NCI-H1092 (cell line): ENCODE measurements around the gene TLL1.

Experiments
- DNase-seq: peaks from one replicate; lab custom pipeline; 2025; lab: John Stamatoyannopoulos, UW

Gene TLL1

DNA sequence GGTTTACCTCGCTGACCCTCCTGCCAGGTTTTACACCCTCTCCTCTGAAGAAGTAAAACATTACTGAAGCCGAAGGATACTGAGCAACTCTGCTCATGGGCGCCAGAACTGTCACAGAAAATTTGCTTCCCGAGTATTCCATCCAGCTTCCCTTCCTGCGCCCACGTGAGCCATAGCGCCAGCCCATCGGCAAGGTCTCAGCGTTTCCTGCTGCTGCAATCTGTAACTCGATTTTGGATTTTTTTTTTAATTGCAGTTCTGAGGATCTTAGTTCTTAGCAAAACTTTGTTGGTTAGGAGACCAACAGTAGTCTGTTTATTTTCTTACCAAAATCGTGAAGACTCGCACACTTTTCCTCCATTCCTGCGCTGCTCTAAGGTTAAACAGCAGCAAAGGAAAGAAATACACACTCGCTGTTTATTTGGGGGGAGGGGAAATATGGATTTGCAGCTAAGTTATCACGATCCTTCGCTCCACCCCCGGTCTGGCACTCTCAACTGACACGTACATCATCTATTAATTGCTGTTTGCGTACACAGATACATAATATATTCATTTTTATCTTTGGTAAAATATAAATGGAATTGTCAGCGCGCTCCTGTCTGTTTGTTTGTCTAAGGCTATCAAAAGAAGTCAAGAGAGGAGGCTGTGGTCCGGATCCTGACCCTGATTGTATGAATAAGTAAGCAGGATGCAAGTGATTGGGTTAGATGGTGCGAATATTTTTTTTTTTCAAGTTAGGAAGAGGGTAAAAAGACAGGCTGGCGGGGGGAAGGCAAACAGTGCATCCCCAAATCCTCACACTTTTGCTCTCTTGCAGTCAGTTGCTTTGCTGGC lies at the start of gene TLL1:
TSS of gene TLL1 (plus strand) at position 777 of the 837 bp plus-strand sequence. CDS start 668 bp downstream, outside the sequence.
- DNase-seq: peak; percentile 46

DNA sequence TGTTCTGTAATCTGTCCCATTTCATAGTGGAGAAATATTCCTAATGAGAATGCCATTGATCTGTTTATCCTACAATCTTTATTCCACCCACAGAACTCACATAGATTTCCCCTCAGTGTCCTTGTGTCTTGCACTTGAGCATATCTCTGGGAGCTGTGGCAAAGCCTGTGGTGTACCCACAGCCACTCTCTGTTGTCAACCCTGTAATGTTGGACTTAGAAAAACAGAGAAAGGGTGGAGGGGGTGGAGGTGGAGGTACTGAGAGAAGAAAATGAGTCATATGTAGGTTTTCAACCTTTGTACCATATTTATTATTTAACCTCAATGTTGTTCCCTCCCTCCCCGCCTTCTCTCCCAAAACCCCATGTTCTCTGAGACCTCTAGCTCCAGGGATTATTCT lies 46.9 kb upstream of the TLL1 start:
- no peak for DNase-seq

DNA sequence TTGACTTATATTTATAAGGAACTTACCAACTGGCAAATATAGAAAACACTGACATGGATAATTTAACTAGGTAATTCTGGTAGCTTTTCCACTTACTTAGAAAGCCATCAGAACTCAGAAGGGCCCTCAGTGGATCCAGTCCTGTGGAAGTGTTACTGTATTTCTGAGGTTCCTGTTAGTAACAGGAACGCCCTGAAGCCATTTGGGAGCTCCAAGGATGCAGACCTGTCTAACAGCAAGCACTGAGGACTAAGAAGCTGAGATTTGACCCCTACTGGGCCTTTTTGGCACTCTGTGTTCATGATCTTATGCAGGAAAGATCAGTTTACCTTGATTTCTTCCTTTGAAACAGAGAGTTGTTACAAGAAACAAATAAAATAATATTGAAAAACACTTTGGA lies 46.0 kb upstream of the TLL1 start:
- no peak for DNase-seq

DNA sequence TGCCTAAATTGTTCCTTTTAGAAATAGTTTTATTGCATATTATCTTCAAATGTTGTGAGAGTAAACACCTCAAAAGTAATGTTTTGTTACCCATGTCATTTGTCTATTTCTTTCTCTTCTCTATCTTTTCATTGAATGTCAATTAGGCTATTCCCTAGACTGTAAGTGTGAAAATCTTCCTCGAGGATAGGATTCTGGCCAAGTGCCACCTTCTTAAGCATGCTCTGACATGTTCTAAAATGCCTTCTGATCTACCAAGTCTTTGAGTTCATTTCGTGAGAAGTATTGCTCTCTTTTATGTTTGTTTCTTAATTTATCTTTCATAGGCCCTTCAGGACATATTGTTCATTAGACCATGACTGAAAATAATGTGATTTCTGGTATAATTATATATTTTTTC lies 44.1 kb upstream of the TLL1 start:
- no peak for DNase-seq

DNA sequence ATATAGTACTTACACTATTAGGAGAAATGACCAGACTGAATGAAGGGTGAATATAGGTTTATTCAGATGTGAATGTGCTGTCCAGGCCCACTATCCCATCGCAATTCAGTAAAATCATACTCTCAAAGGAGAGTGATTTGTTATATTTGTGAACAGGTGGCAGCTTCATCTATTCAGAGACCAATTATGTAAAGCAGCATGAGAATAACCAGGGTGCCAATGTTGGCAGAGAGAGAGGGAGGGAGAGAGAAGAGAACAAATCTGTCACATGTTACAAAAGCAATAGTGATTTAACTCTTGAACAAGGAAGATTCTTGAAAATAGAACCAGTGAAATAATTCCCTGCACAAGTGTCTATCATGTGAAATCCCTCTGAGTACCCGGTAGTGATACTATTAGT lies 38.9 kb upstream of the TLL1 start:
- DNase-seq: no peak

DNA sequence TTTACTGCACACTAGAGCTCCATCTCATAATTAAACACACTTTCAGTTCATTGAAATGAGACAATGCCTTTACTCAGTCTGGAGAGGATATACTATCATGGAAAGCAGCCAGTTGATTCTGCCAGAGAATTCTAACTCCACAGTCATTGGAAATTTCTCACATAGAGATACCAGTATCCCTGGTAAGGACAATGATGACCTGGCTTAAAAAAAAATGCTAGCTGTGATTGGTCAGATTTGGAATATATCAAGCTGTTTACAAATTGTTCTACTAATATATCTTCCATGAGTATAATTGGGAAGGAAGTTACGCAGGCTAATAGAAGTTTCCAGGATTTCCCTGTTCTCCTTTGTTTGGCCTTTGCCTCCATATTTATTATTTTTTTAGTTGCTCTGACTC lies 34.5 kb upstream of the TLL1 start:
- DNase-seq: no peak

DNA sequence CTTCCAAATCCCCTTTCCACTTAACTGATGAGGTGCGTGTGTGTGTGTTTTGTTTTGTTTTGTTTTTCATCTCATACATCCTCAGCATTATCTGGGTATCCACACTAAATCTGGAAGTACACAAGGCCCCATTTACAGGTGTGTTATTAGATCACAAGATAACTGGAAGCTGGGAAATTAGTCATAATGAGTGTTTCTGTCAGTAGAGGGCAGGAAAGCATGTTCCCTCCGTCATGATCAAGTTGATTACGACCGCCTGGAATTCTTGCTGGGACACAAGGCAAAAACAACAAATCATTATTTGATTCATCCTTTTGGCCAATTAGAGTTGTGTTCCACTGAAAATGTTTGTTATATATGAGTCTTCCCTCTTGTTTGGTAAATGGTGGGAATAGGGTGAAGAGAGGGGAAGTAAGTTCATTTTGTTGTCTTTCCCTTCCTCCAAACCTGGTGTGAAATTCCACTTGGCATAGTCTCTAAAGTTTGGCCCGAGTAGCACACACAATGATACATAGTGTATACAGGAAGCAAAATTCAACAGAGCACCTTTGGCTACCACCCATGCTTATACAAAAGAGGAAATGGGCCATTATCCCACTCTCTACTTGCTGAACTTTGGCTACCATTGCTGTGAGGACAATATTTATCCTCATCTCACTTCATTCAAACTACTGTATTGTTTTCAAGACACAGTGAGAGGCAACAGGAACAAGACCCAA lies 33.3 kb upstream of the TLL1 start:
- no peak for DNase-seq

DNA sequence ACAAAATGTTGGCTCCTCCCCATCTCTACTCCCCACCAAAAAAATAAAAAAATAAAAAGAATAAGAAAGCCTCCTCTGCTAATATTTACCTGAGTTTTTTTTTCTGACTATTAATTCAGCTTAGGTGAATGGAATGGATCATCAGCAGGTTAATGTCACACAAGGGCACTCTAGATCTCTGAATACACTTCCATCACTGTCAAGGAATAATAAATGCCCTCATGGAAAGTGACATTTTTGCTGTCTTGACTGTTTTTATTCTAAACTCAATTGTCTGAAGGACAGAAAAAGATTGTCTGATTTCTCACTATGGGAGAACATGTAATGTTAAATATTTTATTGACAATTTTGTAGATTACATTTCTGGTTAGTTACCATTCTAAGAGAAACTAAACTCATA lies 30.4 kb upstream of the TLL1 start:
- DNase-seq: no peak

DNA sequence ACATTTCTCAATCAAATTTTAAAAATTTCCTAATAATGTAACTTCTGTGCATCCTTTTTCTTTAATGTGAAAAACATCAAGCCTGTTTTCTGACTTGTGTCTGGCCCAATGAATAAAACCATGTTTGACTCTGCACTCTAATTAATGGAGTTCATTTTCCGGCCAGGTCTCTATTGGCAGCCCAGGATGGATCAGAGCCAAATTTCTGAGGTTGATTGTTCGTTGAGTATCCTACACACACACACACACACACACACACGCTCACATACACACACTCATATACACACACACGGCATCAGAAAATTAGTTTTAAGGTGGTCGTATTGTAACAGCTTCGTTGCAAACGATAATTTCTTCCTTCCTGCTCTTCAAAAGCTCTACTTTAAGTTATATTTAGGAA lies 28.9 kb upstream of the TLL1 start:
- DNase-seq: peak; percentile 87

DNA sequence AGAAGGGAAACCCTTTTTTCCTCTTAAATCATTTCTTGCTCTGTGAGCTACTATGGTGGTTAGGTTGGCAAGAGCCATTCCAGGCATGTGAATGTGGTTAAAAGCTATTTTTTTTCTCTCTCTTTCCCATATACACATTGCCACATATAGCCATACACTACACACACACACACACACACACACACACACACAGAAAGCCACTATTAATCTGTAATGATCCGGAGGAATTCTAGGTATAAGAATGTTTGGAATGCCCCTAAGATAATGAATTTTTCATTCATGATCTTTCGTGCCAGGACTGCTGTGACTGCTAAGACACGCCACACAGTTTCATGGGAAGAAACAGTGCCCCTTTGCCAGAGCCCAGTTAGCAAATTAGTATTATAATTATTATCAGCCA lies 21.8 kb upstream of the TLL1 start:
- DNase-seq: no peak

DNA sequence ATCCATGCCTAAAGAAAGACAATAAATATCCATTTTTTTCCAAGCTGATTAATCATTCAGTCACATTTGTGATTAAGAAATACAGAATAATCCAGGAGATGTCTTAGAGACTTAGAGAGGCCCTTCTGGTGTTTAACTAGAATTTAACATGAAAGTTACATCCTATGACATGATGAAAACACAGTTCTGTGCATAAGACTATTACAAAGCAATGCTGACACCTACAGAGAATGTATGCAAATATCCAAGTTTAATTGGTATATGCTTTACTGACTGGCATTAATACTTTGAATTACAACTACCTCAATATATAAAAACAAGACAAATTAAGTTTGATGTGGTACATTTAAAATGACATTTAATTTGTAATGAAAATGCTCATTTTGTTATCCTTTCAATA lies 17.8 kb upstream of the TLL1 start:
- DNase-seq: no peak

DNA sequence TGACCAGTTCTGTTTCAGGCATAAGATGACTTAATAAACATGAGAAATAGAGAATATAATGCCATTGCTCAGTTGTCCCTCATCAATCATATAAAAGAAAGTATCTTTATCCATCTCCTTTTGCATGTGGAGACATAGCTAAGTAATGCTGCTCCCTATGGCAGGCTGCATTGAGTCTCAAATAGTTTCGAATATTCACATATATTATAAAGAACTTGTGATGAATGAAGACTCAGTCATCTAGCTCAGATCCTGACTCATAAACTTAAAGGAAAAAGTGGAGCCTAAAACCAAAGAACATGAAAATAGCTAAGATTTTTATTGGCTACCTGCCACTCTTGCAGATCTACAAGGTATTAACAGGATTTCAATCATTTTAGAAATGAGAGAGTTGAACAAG lies 11.7 kb upstream of the TLL1 start:
- DNase-seq: no peak

DNA sequence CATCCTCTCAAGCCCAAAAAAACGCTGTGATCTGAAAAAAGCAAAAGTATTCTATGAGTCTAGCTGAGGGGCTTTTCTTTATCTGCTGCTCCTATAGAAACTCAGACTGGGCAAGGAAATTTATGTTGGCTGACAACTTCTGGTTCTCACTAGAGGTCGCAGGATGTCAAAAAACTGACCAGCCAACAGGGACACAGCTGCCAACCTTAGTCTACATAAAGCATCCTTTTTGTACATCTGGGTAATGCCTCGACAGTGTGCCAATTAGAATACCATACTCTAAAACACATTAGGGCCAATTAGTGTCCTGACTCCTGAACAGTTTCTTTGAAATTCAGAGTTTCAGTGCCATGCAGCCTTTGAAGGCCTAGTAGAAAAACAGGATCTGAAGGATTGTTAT lies 8.8 kb upstream of the TLL1 start:
- no peak for DNase-seq

DNA sequence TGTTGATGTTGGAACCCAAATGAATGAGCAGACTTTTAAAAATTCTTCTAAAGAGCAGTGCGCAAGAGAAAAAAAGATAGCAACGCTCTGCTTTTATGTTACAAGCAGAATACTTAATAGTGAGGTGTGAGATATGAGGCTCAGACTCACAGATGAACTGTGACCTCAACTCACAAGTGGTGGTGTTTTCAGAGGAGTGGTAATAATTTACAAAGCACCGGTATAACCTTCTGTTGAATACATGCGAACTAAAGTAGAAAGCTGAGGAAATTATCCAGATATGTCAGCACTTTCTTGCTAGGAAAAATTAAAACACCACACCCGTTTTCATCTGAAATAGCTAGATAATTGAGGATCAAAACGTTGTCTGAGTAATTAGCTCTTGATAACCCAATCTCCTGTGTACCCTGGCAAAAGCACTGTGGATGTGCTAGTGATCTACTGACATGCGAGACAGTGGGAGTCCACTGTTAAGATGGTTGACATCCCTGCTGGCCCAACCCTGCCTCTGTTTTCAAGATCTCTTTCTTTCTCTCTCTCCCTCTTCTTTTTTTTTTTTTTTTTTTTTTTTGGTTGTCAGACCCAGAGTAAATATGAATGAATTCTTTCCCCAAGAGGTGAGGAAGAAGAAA lies 6.9 kb upstream of the TLL1 start:
- no peak for DNase-seq

DNA sequence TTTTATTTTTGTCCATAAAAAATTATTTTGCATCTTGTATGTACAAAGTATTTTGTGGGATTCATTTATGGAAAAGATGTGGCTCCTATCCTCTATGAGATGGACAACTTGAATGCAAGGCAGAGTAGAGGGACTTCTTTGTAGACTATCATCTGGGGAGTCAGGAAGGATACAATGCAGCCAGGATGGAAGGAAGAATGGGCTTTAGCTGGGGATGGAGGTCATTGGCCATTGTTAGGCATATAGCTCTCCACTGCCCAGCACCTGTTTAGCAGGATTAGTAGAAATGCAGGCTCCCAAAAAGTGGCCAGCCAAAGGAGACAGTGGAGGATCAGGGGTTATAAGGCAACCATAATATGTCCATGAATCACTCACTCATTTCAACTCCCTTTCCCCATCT lies 5.1 kb upstream of the TLL1 start:
- no peak for DNase-seq

DNA sequence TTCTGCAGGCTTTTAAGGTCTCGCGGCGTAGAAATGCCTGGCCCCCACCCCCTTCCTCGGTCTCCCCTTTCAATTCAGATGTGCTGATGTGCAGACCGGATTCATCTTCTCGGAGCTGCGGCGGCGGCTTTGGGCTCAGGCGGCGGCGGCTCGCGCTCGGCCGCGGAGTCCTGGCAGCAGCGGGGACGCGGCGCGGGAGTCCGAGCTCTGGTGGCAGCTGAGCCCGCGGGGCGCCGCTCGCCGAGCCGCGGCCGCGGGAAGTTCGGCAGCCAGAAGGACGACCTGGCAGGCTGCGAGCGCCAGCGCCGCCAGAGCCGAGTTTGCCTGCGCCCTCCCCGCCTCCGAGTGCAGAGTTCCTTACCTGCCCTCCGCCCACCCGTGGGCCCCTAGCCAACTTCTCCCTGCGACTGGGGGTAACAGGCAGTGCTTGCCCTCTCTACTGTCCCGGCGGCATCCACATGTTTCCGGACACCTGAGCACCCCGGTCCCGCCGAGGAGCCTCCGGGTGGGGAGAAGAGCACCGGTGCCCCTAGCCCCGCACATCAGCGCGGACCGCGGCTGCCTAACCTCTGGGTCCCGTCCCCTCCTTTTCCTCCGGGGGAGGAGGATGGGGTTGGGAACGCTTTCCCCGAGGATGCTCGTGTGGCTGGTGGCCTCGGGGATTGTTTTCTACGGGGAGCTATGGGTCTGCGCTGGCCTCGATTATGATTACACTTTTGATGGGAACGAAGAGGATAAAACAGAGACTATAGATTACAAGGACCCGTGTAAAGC lies 448 bp downstream of the TLL1 start:
- no peak for DNase-seq

DNA sequence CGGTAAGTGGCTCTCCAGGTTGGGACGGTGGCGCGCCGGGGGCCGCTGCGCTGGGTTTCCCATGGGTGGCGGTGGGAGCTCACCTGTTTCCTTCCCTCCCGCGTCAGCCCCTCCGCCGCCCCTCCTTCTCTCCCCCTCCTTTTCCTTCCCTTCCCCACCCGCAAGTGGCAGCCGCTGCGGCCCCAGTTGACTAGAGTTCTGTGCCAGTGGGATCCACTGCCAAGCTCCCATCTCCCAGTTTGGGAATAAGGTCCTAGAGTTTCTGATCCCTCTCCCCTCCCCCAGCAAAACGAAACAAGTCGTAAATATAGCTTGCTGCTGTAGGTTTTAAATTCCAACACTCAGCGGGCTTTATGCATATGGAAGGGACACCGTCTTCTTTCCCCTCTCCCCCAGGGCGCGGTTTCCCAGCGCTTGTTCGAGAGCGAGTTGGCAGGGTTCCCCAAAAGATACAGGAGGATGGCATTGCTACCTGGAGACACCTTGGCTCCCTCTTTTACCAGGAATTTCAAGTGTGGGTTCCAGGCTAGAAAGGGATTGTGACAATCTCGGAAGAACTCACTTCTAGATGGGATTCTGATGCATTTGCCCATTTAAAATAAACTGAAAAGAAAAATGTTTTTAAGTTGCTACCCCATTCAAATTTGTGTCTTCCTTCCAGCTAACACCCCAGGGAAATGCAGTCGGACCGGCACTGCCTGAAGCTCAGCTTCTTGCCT lies 1.2 kb downstream of the TLL1 start:
- no peak for DNase-seq

DNA sequence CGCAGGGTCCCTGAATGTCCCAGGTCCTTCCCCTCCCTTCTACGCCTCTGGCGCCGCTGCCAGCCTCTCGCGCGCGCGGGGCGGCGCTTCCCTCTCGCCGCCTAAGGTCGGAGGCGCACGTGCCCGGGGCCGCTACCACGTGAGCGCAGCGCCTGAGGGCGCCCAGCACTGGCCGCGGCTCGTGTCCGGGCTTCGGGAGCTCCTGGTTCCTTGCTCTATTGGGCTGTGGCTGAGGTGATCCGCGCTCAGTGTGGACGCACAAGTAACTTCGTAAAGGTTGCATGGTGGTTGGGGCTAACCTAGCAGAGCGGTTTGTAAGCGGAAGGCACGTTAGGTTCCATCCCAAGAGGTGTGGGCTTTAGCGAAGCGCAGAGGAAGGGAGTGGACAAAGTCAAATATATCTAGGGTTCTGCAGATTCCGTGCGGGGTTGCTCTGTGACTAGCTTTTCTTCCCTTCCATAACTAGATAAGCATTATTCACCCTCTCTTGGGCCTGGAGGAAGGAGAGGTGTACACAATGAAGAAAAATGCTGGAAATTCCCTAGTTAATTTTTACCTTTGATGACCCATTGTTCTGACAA lies 1.8 kb downstream of the TLL1 start:
- no peak for DNase-seq

DNA sequence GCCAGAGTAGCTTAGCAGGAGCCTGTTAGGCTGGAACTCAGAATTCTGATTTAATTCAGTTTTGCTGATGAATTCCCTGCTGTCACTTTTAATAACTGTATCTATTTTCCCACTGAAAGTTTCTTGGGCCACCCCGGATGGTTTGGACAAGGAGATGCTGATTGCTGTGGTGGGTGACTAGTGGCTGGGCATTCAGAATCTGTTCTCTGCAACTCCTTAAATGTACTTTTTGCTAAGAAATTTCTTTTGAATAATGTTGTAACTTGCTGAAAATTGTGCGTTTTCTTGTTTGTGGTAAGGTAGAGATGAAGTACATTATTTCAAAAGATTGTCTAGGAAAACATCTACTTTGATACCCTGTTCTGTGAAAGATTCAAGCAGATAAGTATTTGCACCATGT lies 2.4 kb downstream of the TLL1 start:
- DNase-seq: no peak

DNA sequence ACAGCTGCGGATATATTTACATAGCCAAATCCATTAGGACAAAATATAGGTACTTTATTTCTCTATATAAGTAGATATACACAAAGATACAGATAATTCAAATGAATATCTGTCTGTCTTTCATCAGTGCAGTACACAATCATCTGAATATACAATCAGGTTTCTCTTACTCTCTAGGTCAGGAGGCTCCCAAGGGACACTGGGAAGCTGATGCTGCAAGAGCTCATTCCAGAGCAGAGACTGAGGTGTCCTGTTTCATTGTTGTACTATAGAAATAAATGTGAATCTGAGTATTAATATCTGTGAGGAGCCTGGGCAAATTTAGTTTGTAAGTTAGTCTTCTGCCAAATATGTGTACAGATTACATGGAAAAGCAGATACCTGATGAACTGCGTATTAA lies 4.2 kb downstream of the TLL1 start:
- DNase-seq: no peak

DNA sequence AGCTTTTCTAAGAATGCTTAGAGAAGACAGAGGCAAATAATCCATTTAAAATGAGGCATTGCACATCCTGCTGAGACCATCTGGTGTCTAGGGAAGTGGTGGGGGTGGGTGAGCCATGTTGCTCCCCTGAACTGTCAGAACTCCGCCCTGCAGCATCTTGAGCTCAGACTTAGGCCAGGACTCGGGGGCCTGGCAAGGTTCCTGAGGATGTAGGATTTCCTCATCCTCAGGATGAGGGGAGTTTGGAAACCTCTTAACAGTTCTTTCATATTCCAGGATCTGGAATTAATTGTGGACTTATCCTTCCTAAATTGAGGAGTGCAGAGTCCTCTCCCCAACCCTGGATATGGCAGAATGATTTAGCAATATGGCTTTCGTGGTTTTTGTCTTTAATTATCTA lies 6.6 kb downstream of the TLL1 start:
- DNase-seq: no peak
